GM23338 (cell line): ENCODE data around the gene KIF24. TPM values are rescaled to one million over a fixed set of nuclear protein-coding genes. Genes with fewer than 3 reads are reported as not detected.
"Not testable (repeated sequence)": the region's sequence is repeated elsewhere in the genome, so short reads cannot be mapped to it uniquely, and the experiment has no call there.

Experiments
- ATAC-seq: fragments of 200-7000 bp; cut with Tn5 transposase; 3 replicates; pipeline ENCODE4 v1.9.1; 2020
- DNase-seq: peaks from one replicate; pipeline ENCODE4 v3.0.0-alpha.2; 2015; ENCODE audit warnings: low spot score
- H2AFZ ChIP-seq: fragments of 200-600 bp; sonication (generic); 2 replicates; pipeline ENCODE4 v1.8.0; 2016; ENCODE audit warnings: antibody characterized with exemption, mild to moderate bottlenecking, moderate library complexity
- H3F3A ChIP-seq: fragments of 200-600 bp; sonication (generic); replicated peaks from 2 replicates; pipeline ENCODE4 v1.8.0; 2017; ENCODE audit warnings: antibody characterized with exemption, mixed run types, low read depth
- H3K27ac ChIP-seq: fragments of 200-600 bp; sonication (generic); 2 replicates; pipeline ENCODE4 v1.6.1; 2016; ENCODE audit warnings: low read depth
- H3K27me3 ChIP-seq: fragments of 200-600 bp; sonication (generic); 2 replicates; pipeline ENCODE4 v1.8.0; 2016; ENCODE audit warnings: mild to moderate bottlenecking, mixed run types, moderate library complexity; ENCODE audit not compliant: insufficient read depth
- H3K36me3 ChIP-seq: fragments of 200-600 bp; sonication (generic); 2 replicates; pipeline ENCODE4 v1.8.0; 2016; ENCODE audit warnings: mild to moderate bottlenecking; ENCODE audit not compliant: insufficient read depth
- H3K4me1 ChIP-seq: fragments of 200-600 bp; sonication (generic); 2 replicates; pipeline ENCODE4 v1.8.0; 2016; ENCODE audit warnings: mild to moderate bottlenecking, moderate library complexity; ENCODE audit not compliant: insufficient read depth
- H3K4me2 ChIP-seq: fragments of 200-600 bp; sonication (generic); 2 replicates; pipeline ENCODE4 v1.7.1; 2017; ENCODE audit warnings: mixed run types
- H3K4me3 ChIP-seq: fragments of 200-600 bp; sonication (generic); 2 replicates; pipeline ENCODE4 v1.6.1; 2016; ENCODE audit warnings: mixed run types
- H3K79me2 ChIP-seq: fragments of 200-600 bp; sonication (generic); replicated peaks from 2 replicates; pipeline ENCODE4 v1.8.0; 2017; ENCODE audit warnings: mild to moderate bottlenecking; ENCODE audit not compliant: insufficient read depth
- H3K9me2 ChIP-seq: fragments of 200-600 bp; sonication (generic); 2 replicates; pipeline ENCODE4 v1.8.0; 2017; ENCODE audit not compliant: insufficient read depth
- H4K20me1 ChIP-seq: fragments of 200-600 bp; sonication (generic); replicated peaks from 2 replicates; pipeline ENCODE4 v1.8.0; 2017; ENCODE audit warnings: mild to moderate bottlenecking; ENCODE audit not compliant: insufficient read depth
- H3K27ac Mint-ChIP-seq: 2 replicates; pipeline ENCODE4 v1.8.0; 2020; ENCODE audit warnings: inconsistent platforms, mild to moderate bottlenecking, moderate library complexity, mixed read lengths
- H3K27me3 Mint-ChIP-seq: 3 replicates; pipeline ENCODE4 v1.8.0; 2022; ENCODE audit warnings: low read depth, mild to moderate bottlenecking, moderate library complexity, mixed read lengths, inconsistent platforms; ENCODE audit not compliant: insufficient read depth, poor library complexity
- H3K36me3 Mint-ChIP-seq: 3 replicates; pipeline ENCODE4 v1.8.0; 2021; ENCODE audit warnings: low read depth, mild to moderate bottlenecking, inconsistent platforms, moderate library complexity, mixed read lengths
- H3K4me1 Mint-ChIP-seq: 3 replicates; pipeline ENCODE4 v1.8.0; 2020; ENCODE audit warnings: mild to moderate bottlenecking, inconsistent platforms, mixed read lengths
- H3K4me3 Mint-ChIP-seq: 3 replicates; pipeline ENCODE4 v1.8.0; 2021; ENCODE audit warnings: moderate library complexity, mild to moderate bottlenecking, inconsistent platforms, mixed read lengths
- H3K9me3 Mint-ChIP-seq: 3 replicates; pipeline ENCODE4 v1.8.0; 2020; ENCODE audit warnings: moderate library complexity, mild to moderate bottlenecking, inconsistent platforms, mixed read lengths
- CTCF ChIP-seq, 2 experiments: fragments of 200-600 bp in 1 of 2; sonication (generic) in 1 of 2; conservative IDR thresholded peaks; 2 replicates each; pipeline versions ENCODE4 v1.5.1 to v1.6.1; 2016 to 2017; ENCODE audit warnings: antibody characterized with exemption in 2 of 2, low read depth in 2 of 2, mild to moderate bottlenecking in 2 of 2, moderate library complexity in 1 of 2
- STAT1 ChIP-seq: IDR thresholded peaks from one replicate; pipeline ENCODE4 v1.6.1; 2016; ENCODE audit warnings: antibody characterized with exemption; ENCODE audit not compliant: unreplicated experiment
- ZNF114 ChIP-seq: fragments of 250-450 bp; sonication (Bioruptor Pico); IDR thresholded peaks from 2 replicates; pipeline ENCODE4 v1.5.0; 2020; ENCODE audit warnings: mild to moderate bottlenecking, moderate library complexity
- polyA plus RNA-seq: library from polyadenylated mRNA; unstranded; fragments of >200 nt; fragmentation: Nextera tagmentation; extraction: Ambion mirVana; gene quantifications from 2 replicates; pipeline ENCODE4 v1.2.1, GENCODE V29; 2016
- total RNA-seq: library from RNA; depleted of rRNA; stranded (reverse); fragments of >200 nt; shearing (Covaris generic); gene quantifications from 2 replicates; pipeline ENCODE4 v1.2.3, GENCODE V29; 2014
- TF ChIP-seq, protein P1 (sequence below): fragments of 250-450 bp; sonication (Bioruptor Pico); IDR thresholded peaks from 2 replicates; pipeline ENCODE4 v1.5.0; 2020; ENCODE audit warnings: mild to moderate bottlenecking, moderate library complexity

Gene KIF24
- total and polyA plus RNA-seq, 2 experiments from 2014 or later: 1.3 to 4.4 TPM

DNA sequence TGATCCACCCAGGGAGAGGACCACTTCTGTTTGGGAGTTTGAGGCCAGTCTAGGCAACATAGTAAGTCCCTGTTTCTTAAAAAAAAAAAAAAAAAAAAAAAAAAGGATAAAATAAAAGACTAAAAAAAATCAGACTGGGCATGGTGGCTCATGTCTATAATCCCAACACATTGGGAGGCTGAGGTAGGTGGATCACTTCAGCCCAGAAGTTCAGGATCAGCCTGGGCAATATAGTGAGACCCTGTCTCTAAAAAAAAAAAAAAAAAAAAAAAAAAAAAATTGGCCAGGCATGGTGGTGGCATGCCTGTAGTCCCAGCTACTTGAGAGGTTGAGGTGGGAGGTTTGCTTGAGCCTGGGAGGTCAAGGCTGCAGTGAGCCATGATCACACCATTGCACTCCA is 9.0 kb upstream of the KIF24 start:
- H3K9me3 Mint-ChIP-seq, H3K27me3 ChIP-seq, H3K4me3 Mint-ChIP-seq: not testable (repeated sequence)

DNA sequence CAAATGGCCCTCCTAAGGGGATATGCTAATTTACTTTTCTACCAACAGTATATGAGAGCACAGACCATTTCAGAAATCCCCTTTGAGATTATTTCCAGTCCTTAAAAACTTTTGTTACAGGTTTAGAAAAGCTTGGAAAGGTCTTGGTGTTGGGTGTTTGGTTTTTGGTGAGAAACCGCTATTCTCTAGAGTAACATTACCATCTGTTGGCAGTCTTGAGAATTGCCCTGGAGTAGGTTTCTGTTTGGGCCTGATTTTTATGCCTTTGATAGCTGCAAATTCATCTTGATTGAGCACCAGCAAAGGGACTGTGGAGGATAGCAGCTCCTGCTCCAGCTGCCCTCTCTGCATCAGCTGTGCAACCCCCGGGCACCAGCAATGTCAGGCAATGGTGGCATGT is 8.3 kb upstream of the KIF24 start:
- TF ChIP-seq, protein P1, sequence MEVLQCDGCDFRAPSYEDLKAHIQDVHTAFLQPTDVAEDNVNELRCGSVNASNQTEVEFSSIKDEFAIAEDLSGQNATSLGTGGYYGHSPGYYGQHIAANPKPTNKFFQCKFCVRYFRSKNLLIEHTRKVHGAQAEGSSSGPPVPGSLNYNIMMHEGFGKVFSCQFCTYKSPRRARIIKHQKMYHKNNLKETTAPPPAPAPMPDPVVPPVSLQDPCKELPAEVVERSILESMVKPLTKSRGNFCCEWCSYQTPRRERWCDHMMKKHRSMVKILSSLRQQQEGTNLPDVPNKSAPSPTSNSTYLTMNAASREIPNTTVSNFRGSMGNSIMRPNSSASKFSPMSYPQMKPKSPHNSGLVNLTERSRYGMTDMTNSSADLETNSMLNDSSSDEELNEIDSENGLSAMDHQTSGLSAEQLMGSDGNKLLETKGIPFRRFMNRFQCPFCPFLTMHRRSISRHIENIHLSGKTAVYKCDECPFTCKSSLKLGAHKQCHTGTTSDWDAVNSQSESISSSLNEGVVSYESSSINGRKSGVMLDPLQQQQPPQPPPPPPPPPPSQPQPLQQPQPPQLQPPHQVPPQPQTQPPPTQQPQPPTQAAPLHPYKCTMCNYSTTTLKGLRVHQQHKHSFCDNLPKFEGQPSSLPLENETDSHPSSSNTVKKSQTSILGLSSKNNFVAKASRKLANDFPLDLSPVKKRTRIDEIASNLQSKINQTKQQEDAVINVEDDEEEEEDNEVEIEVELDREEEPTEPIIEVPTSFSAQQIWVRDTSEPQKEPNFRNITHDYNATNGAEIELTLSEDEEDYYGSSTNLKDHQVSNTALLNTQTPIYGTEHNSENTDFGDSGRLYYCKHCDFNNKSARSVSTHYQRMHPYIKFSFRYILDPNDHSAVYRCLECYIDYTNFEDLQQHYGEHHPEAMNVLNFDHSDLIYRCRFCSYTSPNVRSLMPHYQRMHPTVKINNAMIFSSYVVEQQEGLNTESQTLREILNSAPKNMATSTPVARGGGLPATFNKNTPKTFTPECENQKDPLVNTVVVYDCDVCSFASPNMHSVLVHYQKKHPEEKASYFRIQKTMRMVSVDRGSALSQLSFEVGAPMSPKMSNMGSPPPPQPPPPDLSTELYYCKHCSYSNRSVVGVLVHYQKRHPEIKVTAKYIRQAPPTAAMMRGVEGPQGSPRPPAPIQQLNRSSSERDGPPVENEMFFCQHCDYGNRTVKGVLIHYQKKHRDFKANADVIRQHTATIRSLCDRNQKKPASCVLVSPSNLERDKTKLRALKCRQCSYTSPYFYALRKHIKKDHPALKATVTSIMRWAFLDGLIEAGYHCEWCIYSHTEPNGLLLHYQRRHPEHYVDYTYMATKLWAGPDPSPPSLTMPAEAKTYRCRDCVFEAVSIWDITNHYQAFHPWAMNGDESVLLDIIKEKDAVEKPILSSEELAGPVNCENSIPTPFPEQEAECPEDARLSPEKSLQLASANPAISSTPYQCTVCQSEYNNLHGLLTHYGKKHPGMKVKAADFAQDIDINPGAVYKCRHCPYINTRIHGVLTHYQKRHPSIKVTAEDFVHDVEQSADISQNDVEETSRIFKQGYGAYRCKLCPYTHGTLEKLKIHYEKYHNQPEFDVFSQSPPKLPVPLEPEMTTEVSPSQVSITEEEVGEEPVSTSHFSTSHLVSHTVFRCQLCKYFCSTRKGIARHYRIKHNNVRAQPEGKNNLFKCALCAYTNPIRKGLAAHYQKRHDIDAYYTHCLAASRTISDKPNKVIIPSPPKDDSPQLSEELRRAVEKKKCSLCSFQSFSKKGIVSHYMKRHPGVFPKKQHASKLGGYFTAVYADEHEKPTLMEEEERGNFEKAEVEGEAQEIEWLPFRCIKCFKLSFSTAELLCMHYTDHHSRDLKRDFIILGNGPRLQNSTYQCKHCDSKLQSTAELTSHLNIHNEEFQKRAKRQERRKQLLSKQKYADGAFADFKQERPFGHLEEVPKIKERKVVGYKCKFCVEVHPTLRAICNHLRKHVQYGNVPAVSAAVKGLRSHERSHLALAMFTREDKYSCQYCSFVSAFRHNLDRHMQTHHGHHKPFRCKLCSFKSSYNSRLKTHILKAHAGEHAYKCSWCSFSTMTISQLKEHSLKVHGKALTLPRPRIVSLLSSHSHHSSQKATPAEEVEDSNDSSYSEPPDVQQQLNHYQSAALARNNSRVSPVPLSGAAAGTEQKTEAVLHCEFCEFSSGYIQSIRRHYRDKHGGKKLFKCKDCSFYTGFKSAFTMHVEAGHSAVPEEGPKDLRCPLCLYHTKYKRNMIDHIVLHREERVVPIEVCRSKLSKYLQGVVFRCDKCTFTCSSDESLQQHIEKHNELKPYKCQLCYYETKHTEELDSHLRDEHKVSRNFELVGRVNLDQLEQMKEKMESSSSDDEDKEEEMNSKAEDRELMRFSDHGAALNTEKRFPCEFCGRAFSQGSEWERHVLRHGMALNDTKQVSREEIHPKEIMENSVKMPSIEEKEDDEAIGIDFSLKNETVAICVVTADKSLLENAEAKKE: no peak
- TF ChIP-seq ZNF114 (no peak), STAT1 (no peak), CTCF (conservative IDR thresholded peaks at IDR 0.05; ENCODE audit: low read depth in 2 of 2) (peak; percentile 37 to 40; a peak in 3 of 4 replicates)
- no peaks in the 10 kb centered on the region; the same call in 1 of the 2 replicates for H4K20me1 ChIP-seq
- H3K27ac ChIP-seq: no peak overlapping the region
- H3K9me2 ChIP-seq: no peaks in the 10 kb centered on the region
- no peak for ATAC-seq
- peak; percentile 37 for DNase-seq
- no peaks in the 10 kb centered on the region for H3F3A ChIP-seq
- no peak overlapping the region for H2AFZ ChIP-seq
- H3K4me3 ChIP-seq: no peak overlapping the region
- no peaks in the 10 kb centered on the region for H3K36me3 ChIP-seq
- H3K4me1 Mint-ChIP-seq: peaks cover 24% of the 10 kb centered on the region
- H3K4me3 Mint-ChIP-seq: no peak overlapping the region
- peaks cover 17% of the 10 kb centered on the region; the same call in 2 of the 3 replicates for H3K36me3 Mint-ChIP-seq
- no peaks in the 10 kb centered on the region for H3K9me3 Mint-ChIP-seq
- H3K27me3 ChIP-seq: no peaks in the 10 kb centered on the region
- H3K79me2 ChIP-seq: 0 out of 2 replicates have a peak, but pooled peaks cover 5% of the 10 kb centered on the region
- H3K27ac Mint-ChIP-seq: no peak overlapping the region
- peaks cover 19% of the 10 kb centered on the region for H3K4me1 ChIP-seq
- H3K27me3 Mint-ChIP-seq: no peaks in the 10 kb centered on the region
- no peak overlapping the region for H3K4me2 ChIP-seq

More for the DNA sequence above, 9.0 kb upstream of the KIF24 start:
- not testable (repeated sequence) for ATAC-seq, H3K79me2 ChIP-seq, DNase-seq, H2AFZ ChIP-seq, H3K27me3 Mint-ChIP-seq, H4K20me1 ChIP-seq, H3K4me3 ChIP-seq, H3F3A ChIP-seq, H3K4me2 ChIP-seq, H3K27ac ChIP-seq, H3K27ac Mint-ChIP-seq, H3K36me3 ChIP-seq, H3K9me2 ChIP-seq
- H3K4me1 Mint-ChIP-seq: peaks cover 19% of the 10 kb centered on the region
- peaks cover 19% of the 10 kb centered on the region for H3K4me1 ChIP-seq
- peaks cover 17% of the 10 kb centered on the region; the same call in 2 of the 3 replicates for H3K36me3 Mint-ChIP-seq
